H1 (cell line): ENCODE data around the gene PDZRN3. TPM values are rescaled to one million over a fixed set of nuclear protein-coding genes. Genes with fewer than 3 reads are reported as not detected.

ENCODE experiments used
- CTCF ChIA-PET: fragments of 300-600 bp; sonication (Branson Sonifier 250); formaldehyde crosslinking; loops from one replicate; lab custom pipeline; 2021; ENCODE audit not compliant: partially characterized antibody; lab: Charles Lee
- POLR2A ChIA-PET: fragments of 300-600 bp; sonication (Branson Sonifier 250); formaldehyde crosslinking; loops from one replicate; lab custom pipeline; 2021; ENCODE audit warnings: inconsistent platforms; ENCODE audit not compliant: partially characterized antibody; lab: Charles Lee
- DNase-seq, 2 experiments: peaks; one replicate each; pipeline versions ENCODE4 v3.0.0 to v3.0.0-alpha.2; 2010 to 2022; ENCODE audit warnings: low spot score in 2 of 2, low read depth in 1 of 2, mixed read lengths in 1 of 2
- FAIRE-seq: peaks from 2 replicates; lab custom pipeline; 2011; peaks lifted over from hg19 to GRCh38; lab: Jason Lieb, UNC
- H2AFZ ChIP-seq: 2 replicates; pipeline ENCODE4 v1.8.1; 2012; ENCODE audit warnings: low read length, inconsistent platforms
- H2AK5ac ChIP-seq: 2 replicates; pipeline ENCODE4 v1.6.1; 2013; ENCODE audit warnings: low read depth, low read length
- H2BK120ac ChIP-seq: replicated peaks from 2 replicates; pipeline ENCODE3; 2013; ENCODE audit warnings: low read depth, low read length, inconsistent platforms
- H2BK12ac ChIP-seq: 2 replicates; pipeline ENCODE4 v1.6.1; 2013; ENCODE audit warnings: low read depth, low read length
- H2BK15ac ChIP-seq: 2 replicates; pipeline ENCODE4 v1.6.1; 2013; ENCODE audit warnings: low read length
- H2BK20ac ChIP-seq: 2 replicates; pipeline ENCODE4 v1.6.1; 2013; ENCODE audit warnings: low read length
- H2BK5ac ChIP-seq: 2 replicates; pipeline ENCODE4 v1.6.1; 2013; ENCODE audit warnings: low read depth, low read length
- H3K14ac ChIP-seq: 2 replicates; pipeline ENCODE4 v1.6.1; 2013; ENCODE audit warnings: inconsistent platforms; ENCODE audit not compliant: insufficient read length
- H3K18ac ChIP-seq: 2 replicates; pipeline ENCODE4 v1.6.1; 2013; ENCODE audit warnings: low read length; ENCODE audit errors: extremely low read depth
- H3K23ac ChIP-seq: 2 replicates; pipeline ENCODE4 v1.6.1; 2013; ENCODE audit warnings: inconsistent platforms; ENCODE audit not compliant: insufficient read length
- H3K23me2 ChIP-seq: 2 replicates; pipeline ENCODE4 v1.6.1; 2013; ENCODE audit warnings: low read depth, low read length
- H3K27ac ChIP-seq: 2 replicates; pipeline ENCODE4 v1.6.1; 2011; ENCODE audit warnings: low read depth, low read length, inconsistent platforms
- H3K27me3 ChIP-seq, 4 experiments: replicated peaks in 1 of 4; 1 replicate in 1 of 4; 2 replicates in 3 of 4; pipeline versions ENCODE4 v1.6.1 to v1.8.1; 2011 to 2013; ENCODE audit warnings: low read length in 3 of 4, mild to moderate bottlenecking in 3 of 4, inconsistent platforms in 2 of 4, mixed read lengths in 2 of 4, moderate library complexity in 1 of 4; ENCODE audit not compliant: control insufficient read depth in 3 of 4, insufficient read depth in 3 of 4; ENCODE audit errors: extremely low read depth in 1 of 4
- H3K36me3 ChIP-seq, 4 experiments: 2 replicates each; pipeline versions ENCODE4 v1.6.1 to v1.8.1; 2011 to 2013; ENCODE audit warnings: mild to moderate bottlenecking in 4 of 4, low read length in 3 of 4, moderate library complexity in 2 of 4, control low read depth in 1 of 4, inconsistent platforms in 1 of 4; ENCODE audit not compliant: insufficient read depth in 4 of 4, control insufficient read depth in 2 of 4
- H3K4ac ChIP-seq: replicated peaks from 2 replicates; pipeline ENCODE3; 2013; ENCODE audit warnings: low read length, low read depth, mixed read lengths, inconsistent platforms; ENCODE audit not compliant: insufficient read length
- H3K4me1 ChIP-seq, 4 experiments: replicated peaks in 1 of 4; 1 replicate in 1 of 4; 2 replicates in 3 of 4; pipeline versions ENCODE4 v1.6.1 to v1.8.1; 2011 to 2013; ENCODE audit warnings: low read length in 3 of 4, inconsistent platforms in 2 of 4, mixed read lengths in 1 of 4; ENCODE audit not compliant: insufficient read depth in 4 of 4, control insufficient read depth in 3 of 4
- H3K4me2 ChIP-seq, 2 experiments: 2 replicates each; pipeline versions ENCODE4 v1.6.1 to v1.8.1; 2011 to 2013; ENCODE audit warnings: low read depth in 2 of 2, low read length in 2 of 2, control low read depth in 1 of 2, inconsistent platforms in 1 of 2, mild to moderate bottlenecking in 1 of 2; ENCODE audit not compliant: insufficient read depth in 1 of 2
- H3K4me3 ChIP-seq, 4 experiments: fragments of 200-600, 300-600 bp in 1 of 4; sonication (generic), shearing (Covaris generic), sonication (Bioruptor Twin) in 1 of 4; 2 replicates each; pipeline versions ENCODE4 v1.5.1 to v1.8.1; 2011 to 2016; ENCODE audit warnings: low read length in 4 of 4, low read depth in 3 of 4, control low read depth in 2 of 4, inconsistent platforms in 2 of 4, mild to moderate bottlenecking in 2 of 4, mixed read lengths in 1 of 4, moderate library complexity in 1 of 4; ENCODE audit not compliant: insufficient read depth in 2 of 4; ENCODE audit errors: extremely low read depth in 1 of 4
- H3K56ac ChIP-seq: replicated peaks from 2 replicates; pipeline ENCODE3; 2013; ENCODE audit warnings: low read depth, mild to moderate bottlenecking, mixed read lengths, low read length, inconsistent platforms; ENCODE audit not compliant: insufficient read length
- H3K79me1 ChIP-seq: 2 replicates; pipeline ENCODE4 v1.6.1; 2013; ENCODE audit warnings: low read depth, low read length, control low read depth
- H3K79me2 ChIP-seq, 2 experiments: 2 replicates each; pipeline versions ENCODE4 v1.6.1 to v1.8.1; 2012 to 2013; ENCODE audit warnings: low read length in 2 of 2, mild to moderate bottlenecking in 2 of 2, inconsistent platforms in 1 of 2; ENCODE audit not compliant: insufficient read depth in 2 of 2, control insufficient read depth in 1 of 2
- H3K9ac ChIP-seq, 4 experiments: replicated peaks in 1 of 4; 1 replicate in 1 of 4; 2 replicates in 3 of 4; pipeline versions ENCODE4 v1.6.1 to v1.8.1; 2011 to 2013; ENCODE audit warnings: low read depth in 3 of 4, low read length in 3 of 4, control low read depth in 2 of 4, mild to moderate bottlenecking in 2 of 4, moderate library complexity in 2 of 4, inconsistent platforms in 1 of 4; ENCODE audit errors: extremely low read depth in 1 of 4
- H3K9me3 ChIP-seq, 2 experiments: 2 replicates each; pipeline versions ENCODE4 v1.6.1 to v1.8.1; 2012 to 2013; ENCODE audit warnings: mild to moderate bottlenecking in 2 of 2, moderate library complexity in 2 of 2, control low read depth in 1 of 2, inconsistent platforms in 1 of 2, low read depth in 1 of 2, low read length in 1 of 2, mixed read lengths in 1 of 2; ENCODE audit not compliant: insufficient read depth in 2 of 2
- H4K20me1 ChIP-seq, 2 experiments: replicated peaks in 1 of 2; 2 replicates each; pipeline versions ENCODE3 to v1.8.1; 2011 to 2013; ENCODE audit warnings: inconsistent platforms in 2 of 2, low read length in 2 of 2, mild to moderate bottlenecking in 1 of 2; ENCODE audit not compliant: insufficient read depth in 2 of 2, control insufficient read depth in 1 of 2
- H4K5ac ChIP-seq: 2 replicates; pipeline ENCODE4 v1.6.1; 2013; ENCODE audit warnings: low read length, low read depth, mixed read lengths, inconsistent platforms; ENCODE audit not compliant: insufficient read length
- H4K8ac ChIP-seq: 2 replicates; pipeline ENCODE4 v1.8.0; 2013; ENCODE audit warnings: mild to moderate bottlenecking, moderate library complexity, low read length, inconsistent platforms; ENCODE audit not compliant: insufficient read depth; ENCODE audit errors: extremely low read depth
- H4K91ac ChIP-seq: replicated peaks from 2 replicates; pipeline ENCODE3; 2013; ENCODE audit warnings: low read length, mixed read lengths, inconsistent platforms; ENCODE audit not compliant: insufficient read length
- ATF2 ChIP-seq: IDR thresholded peaks from 2 replicates; pipeline ENCODE4 v1.6.1; 2012; ENCODE audit warnings: low read length, inconsistent platforms
- CBX8 ChIP-seq: fragments of 300-800, 300-1000 bp; sonication (generic); IDR thresholded peaks from 2 replicates; pipeline ENCODE4 v1.7.1; 2016; ENCODE audit warnings: low read depth, low read length, borderline replicate concordance
- CEBPB ChIP-seq: IDR thresholded peaks from 2 replicates; pipeline ENCODE4 v1.6.1; 2012; ENCODE audit warnings: low read depth, low read length
- CTCF ChIP-seq, 3 experiments: IDR thresholded peaks; 1 replicate in 2 of 3; 2 replicates in 1 of 3; pipeline versions ENCODE4 v1.5.1 to v1.6.1; 2011; ENCODE audit warnings: low read length in 3 of 3, mild to moderate bottlenecking in 3 of 3, inconsistent platforms in 2 of 3, low read depth in 1 of 3, moderate library complexity in 1 of 3; ENCODE audit not compliant: insufficient read depth in 1 of 3; ENCODE audit errors: control extremely low read depth in 1 of 3
- KDM1A ChIP-seq: fragments of 200-600, 300-600 bp; sonication (generic); IDR thresholded peaks from 2 replicates; pipeline ENCODE4 v1.7.1; 2016; ENCODE audit warnings: mild to moderate bottlenecking, low read length, borderline replicate concordance
- KDM4A ChIP-seq: IDR thresholded peaks from one replicate; pipeline ENCODE4 v1.7.1; 2012; ENCODE audit warnings: low read depth, mild to moderate bottlenecking, moderate library complexity, low read length, inconsistent platforms; ENCODE audit not compliant: severe bottlenecking
- SP1 ChIP-seq: IDR thresholded peaks from 2 replicates; pipeline ENCODE4 v1.6.1; 2011; ENCODE audit warnings: low read depth, low read length
- TBP ChIP-seq: IDR thresholded peaks from 2 replicates; pipeline ENCODE4 v1.6.1; 2011; ENCODE audit warnings: low read depth, low read length, improper control_type of control experiment
- WGBS, 2 experiments: shearing (Covaris generic) in 1 of 2; methylation state at CpG; one replicate each; pipeline versions ENCODE4 v1.1.6 to v1.1.7; 2013 to 2015; ENCODE audit warnings: low lambda C conversion rate in 2 of 2, mixed read lengths in 2 of 2, inconsistent platforms in 1 of 2, low coverage in 1 of 2, missing lambda C conversion rate in 1 of 2; ENCODE audit not compliant: insufficient replicate concordance in 2 of 2, insufficient coverage in 1 of 2, insufficient read length in 1 of 2; ENCODE audit errors: extremely low coverage in 1 of 2, missing lambda C conversion rate in 1 of 2; 5-methylcytosine and 5-hydroxymethylcytosine counted together
- polyA plus RNA-seq, 7 experiments: library from polyadenylated mRNA; depleted of rRNA in 3 of 7; stranded (reverse) in 5 of 7; unstranded in 2 of 7; fragments of >200 nt in 5 of 7; fragments of 200-250 nt in 2 of 7; gene quantifications; 1 replicate in 5 of 7; 2 replicates in 1 of 7; 4 replicates in 1 of 7; pipeline versions ENCODE4 v1.2.1 to v1.2.3, GENCODE V29; 2011 to 2013; ENCODE audit warnings: missing spikeins in 2 of 7, mixed read lengths in 2 of 7
- total RNA-seq: library from RNA; stranded (reverse); fragmentation: NEBNext Ultra II Directional; extraction: Animal tissue kit (Norgen Biotek cat#: 25700); gene quantifications from 2 replicates; pipeline ENCODE4 v1.2.1, GENCODE V29; 2021

PDZRN3 gene
- total and polyA plus RNA-seq, 2 of the 8 experiments (the other 6 are each of a cell fraction or from before 2014, with no cell fraction given): 4.2 to 20.5 TPM

GRCh38 chr3:73475717-73476116 is 149.0 kb downstream of the PDZRN3 start:
- H3K27ac ChIP-seq: no peak overlapping the region
- H3K23me2 ChIP-seq: no peaks in the 10 kb centered on the region
- no peak for FAIRE-seq
- no peak overlapping the region for H2BK120ac ChIP-seq
- peaks cover 0 to 2% of the 10 kb centered on the region in 2 experiments; a peak in 1 of 4 replicates for H3K79me2 ChIP-seq
- no peak overlapping the region for H3K4ac ChIP-seq
- peaks cover 0 to 9% (median 2%) of the 10 kb centered on the region in 4 experiments; a peak in 4 of 7 replicates for H3K4me1 ChIP-seq
- no peak overlapping the region for H3K18ac ChIP-seq
- H3K14ac ChIP-seq: no peak overlapping the region
- no peak overlapping the region for H3K56ac ChIP-seq
- DNase-seq: no peak
- no peak overlapping the region for H3K9ac ChIP-seq
- H4K5ac ChIP-seq: no peak overlapping the region
- H2AFZ ChIP-seq: no peak overlapping the region
- H4K8ac ChIP-seq: no peak overlapping the region
- peaks cover 2 to 7% of the 10 kb centered on the region in 2 experiments; a peak in 2 of 4 replicates for H3K9me3 ChIP-seq
- no peak overlapping the region for H3K4me3 ChIP-seq
- H4K20me1 ChIP-seq: no peaks in the 10 kb centered on the region
- 92% methylated on average over 2 of the region's 2 CpGs; no CpG with 5 or more reads in 1 of the 2 experiments for WGBS, 2 experiments
- no peak overlapping the region for H2BK20ac ChIP-seq
- ChIA-PET POLR2A (interaction anchor here (1.6 kb wide), 1 partner anchor 9 kb away, joined by 5 read pairs; no protein-coding TSS in a partner anchor), CTCF (interaction anchor here (1.6 kb wide), 1 partner anchor 11 kb away, joined by 3 read pairs; no protein-coding TSS in a partner anchor)
- no peak overlapping the region for H2BK12ac ChIP-seq
- H2BK5ac ChIP-seq: no peak overlapping the region
- H3K27me3 ChIP-seq: peaks cover 0 to 1% (median 0%) of the 10 kb centered on the region in 4 experiments; a peak in 1 of 7 replicates
- no peak overlapping the region for H2BK15ac ChIP-seq
- H2AK5ac ChIP-seq: no peak overlapping the region
- no peak overlapping the region for H4K91ac ChIP-seq
- H3K79me1 ChIP-seq: no peaks in the 10 kb centered on the region
- H3K23ac ChIP-seq: no peak overlapping the region
- no peak overlapping the region for H3K4me2 ChIP-seq
- H3K36me3 ChIP-seq: no peaks in the 10 kb centered on the region; a peak in 1 of 8 replicates
- TF ChIP-seq ATF2 (no peak), CEBPB (no peak), KDM1A (no peak), CTCF (IDR thresholded peaks at IDR 0.05; ENCODE audit: control extremely low read depth in 1 of 3, insufficient read depth in 1 of 3, low read depth in 1 of 3, low read length in 3 of 3) (no peak), SP1 (no peak), TBP (no peak), KDM4A (no peak), CBX8 (no peak)
